SK-N-SH (cell line): Measurements from ENCODE around the gene RAB8B. TPM values are rescaled to one million over a fixed set of nuclear protein-coding genes. Genes with fewer than 3 reads are reported as not detected.

Experiments
- CTCF ChIA-PET: fragments of 300-600, 350-600 bp; formaldehyde crosslinking; extraction: SDS; loops from one replicate; lab custom pipeline; 2021; lab: Yijun Ruan, JAX
- POLR2A ChIA-PET: fragments of 350-600 bp; sonication (Branson Sonifier 250); formaldehyde crosslinking; extraction: SDS; loops from one replicate; lab custom pipeline; 2020; ENCODE audit warnings: antibody characterized with exemption, inconsistent platforms; lab: Yijun Ruan, JAX
- DNase-seq: peaks from one replicate; pipeline ENCODE4 v3.0.0; 2012
- H2AFZ ChIP-seq: fragments of 200-600 bp; sonication (generic); 2 replicates; pipeline ENCODE4 v1.8.1; 2016; ENCODE audit warnings: antibody characterized with exemption, mild to moderate bottlenecking, low read depth
- H3F3A ChIP-seq: fragments of 200-600 bp; sonication (generic); replicated peaks from 2 replicates; pipeline ENCODE3; 2016; ENCODE audit warnings: antibody characterized with exemption, mild to moderate bottlenecking; ENCODE audit not compliant: insufficient read depth
- H3K27ac ChIP-seq, 2 experiments: fragments of 200-500 bp in 1 of 2; fragments of 200-600 bp in 1 of 2; sonication (Bioruptor generic) in 1 of 2; sonication (generic), shearing (Covaris generic) in 1 of 2; 2 replicates each; pipeline versions ENCODE4 v1.5.1 to v1.6.1; 2014 to 2016; ENCODE audit warnings: low read depth in 2 of 2, inconsistent platforms in 1 of 2, low read length in 1 of 2, mild to moderate bottlenecking in 1 of 2, mixed read lengths in 1 of 2
- H3K27me3 ChIP-seq: fragments of 200-600 bp; sonication (generic), shearing (Covaris generic); 2 replicates; pipeline ENCODE4 v1.6.1; 2016; ENCODE audit warnings: mixed run types; ENCODE audit not compliant: insufficient read depth
- H3K36me3 ChIP-seq, 2 experiments: fragments of 200-500 bp in 1 of 2; fragments of 200-600 bp in 1 of 2; sonication (Bioruptor generic) in 1 of 2; sonication (generic) in 1 of 2; replicated peaks in 1 of 2; 2 replicates each; pipeline versions ENCODE3 to v1.5.1; 2014 to 2016; ENCODE audit warnings: low read length in 1 of 2, mild to moderate bottlenecking in 1 of 2; ENCODE audit not compliant: insufficient read depth in 2 of 2, control insufficient read depth in 1 of 2
- H3K4me1 ChIP-seq, 2 experiments: fragments of 200-500 bp in 1 of 2; fragments of 200-600 bp in 1 of 2; sonication (Bioruptor generic) in 1 of 2; sonication (generic), shearing (Covaris generic) in 1 of 2; 2 replicates each; pipeline versions ENCODE4 v1.5.1 to v1.6.1; 2014 to 2016; ENCODE audit warnings: low read depth in 1 of 2, low read length in 1 of 2, mixed run types in 1 of 2; ENCODE audit not compliant: insufficient read depth in 2 of 2, control insufficient read depth in 1 of 2
- H3K4me2 ChIP-seq: fragments of 200-600 bp; sonication (generic), shearing (Covaris generic); 2 replicates; pipeline ENCODE4 v1.6.1; 2017; ENCODE audit warnings: mixed run types
- H3K4me3 ChIP-seq, 2 experiments: fragments of 200-500 bp in 1 of 2; fragments of 200-600 bp in 1 of 2; sonication (Bioruptor generic) in 1 of 2; sonication (generic), shearing (Covaris generic) in 1 of 2; 2 replicates each; pipeline versions ENCODE4 v1.5.1 to v1.8.1; 2014 to 2016; ENCODE audit warnings: low read depth in 2 of 2, inconsistent platforms in 1 of 2, low read length in 1 of 2, mild to moderate bottlenecking in 1 of 2, mixed read lengths in 1 of 2, moderate library complexity in 1 of 2
- H3K79me2 ChIP-seq: fragments of 200-600 bp; sonication (generic); 2 replicates; pipeline ENCODE4 v1.8.1; 2017; ENCODE audit warnings: mild to moderate bottlenecking; ENCODE audit not compliant: insufficient read depth
- H3K9ac ChIP-seq: fragments of 200-600 bp; sonication (generic); 2 replicates; pipeline ENCODE4 v1.6.1; 2017; ENCODE audit warnings: mixed run types
- H3K9me2 ChIP-seq: fragments of 200-600 bp; sonication (generic); 2 replicates; pipeline ENCODE4 v1.6.1; 2017; ENCODE audit warnings: mixed run types
- H3K9me3 ChIP-seq: fragments of 200-600 bp; sonication (generic); 2 replicates; pipeline ENCODE4 v1.6.1; 2017; ENCODE audit warnings: mixed run types, mild to moderate bottlenecking, moderate library complexity
- H4K20me1 ChIP-seq: fragments of 200-600 bp; sonication (generic); 2 replicates; pipeline ENCODE4 v1.6.1; 2017; ENCODE audit warnings: mild to moderate bottlenecking, mixed run types; ENCODE audit not compliant: insufficient read depth
- CHD2 ChIP-seq: fragments of 150-350 bp; IDR thresholded peaks from 2 replicates; pipeline ENCODE4 v1.6.1; 2018; ENCODE audit warnings: low read length; ENCODE audit not compliant: partially characterized antibody
- EZH2phosphoT487 ChIP-seq: fragments of 200-600 bp; sonication (generic); IDR thresholded peaks from 2 replicates; pipeline ENCODE4 v1.6.1; 2017; ENCODE audit warnings: low read depth, mixed run types, mild to moderate bottlenecking, antibody characterized with exemption, moderate library complexity, borderline replicate concordance
- GABPA ChIP-seq: IDR thresholded peaks from 2 replicates; pipeline ENCODE4 v1.4.0; 2012; ENCODE audit warnings: low read depth, mild to moderate bottlenecking
- GATA2 ChIP-seq: sonication (generic); formaldehyde crosslinking; IDR thresholded peaks from 2 replicates; pipeline ENCODE4 v1.5.0; 2020; ENCODE audit warnings: mild to moderate bottlenecking, missing genetic modification reagents
- JUND ChIP-seq: IDR thresholded peaks from 2 replicates; pipeline ENCODE4 v1.4.0; 2012
- MAX ChIP-seq: IDR thresholded peaks from 2 replicates; pipeline ENCODE4 v1.4.0; 2012; ENCODE audit warnings: low read depth
- MEF2A ChIP-seq: IDR thresholded peaks from 2 replicates; pipeline ENCODE4 v1.4.0; 2012; ENCODE audit warnings: low read depth, borderline replicate concordance
- MXI1 ChIP-seq: IDR thresholded peaks from 2 replicates; pipeline ENCODE4 v1.6.1; 2012; ENCODE audit warnings: mild to moderate bottlenecking, low read depth, low read length, improper control_type of control experiment
- POLR2AphosphoS5 ChIP-seq: IDR thresholded peaks from 2 replicates; pipeline ENCODE4 v1.6.1; 2012; ENCODE audit warnings: low read depth, low read length
- RFX5 ChIP-seq: IDR thresholded peaks from 2 replicates; pipeline ENCODE4 v1.6.1; 2012; ENCODE audit warnings: mild to moderate bottlenecking, improper control_type of control experiment, low read length
- RXRA ChIP-seq: IDR thresholded peaks from 2 replicates; pipeline ENCODE4 v1.4.0; 2012; ENCODE audit warnings: low read depth, mild to moderate bottlenecking, borderline replicate concordance
- SMC3 ChIP-seq: IDR thresholded peaks from 2 replicates; pipeline ENCODE4 v1.6.1; 2012; ENCODE audit warnings: low read depth, low read length, improper control_type of control experiment
- TAF1 ChIP-seq: IDR thresholded peaks from 2 replicates; pipeline ENCODE4 v1.6.1; 2012; ENCODE audit warnings: low read depth, mild to moderate bottlenecking, low read length, moderate library complexity, borderline replicate concordance
- TEAD4 ChIP-seq: IDR thresholded peaks from 2 replicates; pipeline ENCODE4 v1.4.0; 2012; ENCODE audit warnings: mild to moderate bottlenecking, borderline replicate concordance; ENCODE audit not compliant: insufficient read depth
- YY1 ChIP-seq: IDR thresholded peaks from 2 replicates; pipeline ENCODE4 v1.4.0; 2012; ENCODE audit warnings: low read depth, mild to moderate bottlenecking
- ZBTB33 ChIP-seq: IDR thresholded peaks from 2 replicates; pipeline ENCODE4 v1.4.0; 2012; ENCODE audit warnings: low read depth, borderline replicate concordance
- WGBS: methylation state at CpG from one replicate; pipeline ENCODE4 v1.1.6; 2017; ENCODE audit warnings: low lambda C conversion rate; 5-methylcytosine and 5-hydroxymethylcytosine counted together
- polyA plus RNA-seq, 3 experiments: library from polyadenylated mRNA; depleted of rRNA; stranded (reverse); fragments of >200 nt; gene quantifications; 2 replicates each; pipeline ENCODE4 v1.2.3, GENCODE V29; 2012
- TF ChIP-seq, protein P1 (sequence below): fragments of 150-350 bp; IDR thresholded peaks from 2 replicates; pipeline ENCODE4 v1.6.1; 2016; ENCODE audit warnings: mild to moderate bottlenecking, low read depth, low read length
- TF ChIP-seq, protein P2 (sequence below): fragments of 200-600 bp; sonication (generic); IDR thresholded peaks from 2 replicates; pipeline ENCODE4 v1.6.1; 2017; ENCODE audit warnings: antibody characterized with exemption, mild to moderate bottlenecking, moderate library complexity

RAB8B gene
- polyA plus RNA-seq, 1 of the 3 experiments (the other 2 are of a cell fraction), result 5.4 TPM

- Histone ChIP-seq H3K9ac (peak within 1 kb of the TSS; percentile 95), H3F3A (peaks cover 11% of the 10 kb centered on the region), H3K36me3 (peaks cover 8 to 29% of the 10 kb centered on the region in 2 experiments), H3K4me1 (peaks cover 4 to 9% of the 10 kb centered on the region in 2 experiments; a peak in 3 of 4 replicates), H2AFZ (peak within 1 kb of the TSS; percentile 88), H3K4me2 (peak within 1 kb of the TSS; percentile 97), H3K79me2 (peaks cover 5% of the 10 kb centered on the region; the same call in 1 of the 2 replicates), H4K20me1 (no peaks in the 10 kb centered on the region), H3K4me3 (peak within 1 kb of the TSS; percentile 74 to 79), H3K27me3 (no peaks in the 10 kb centered on the region), H3K9me2 (no peaks in the 10 kb centered on the region), H3K9me3 (no peaks in the 10 kb centered on the region), H3K27ac (peak within 1 kb of the TSS; percentile 77 to 81)
- DNase-seq, result peak; percentile 96
- ChIA-PET POLR2A (interaction anchor here (0.6 to 1.4 kb wide), 6 partner anchors 10 to 1769 kb away, joined by 3 to 9 read pairs (median 4); partner anchors contain the start of genes RAB8B and RPS27L), CTCF (interaction anchor here (1.0 to 2.7 kb wide), 7 partner anchors 8 to 229 kb away, joined by 3 to 8 read pairs (median 3); no protein-coding TSS in a partner anchor)
- TF ChIP-seq TAF1 (peak; percentile 58), POLR2AphosphoS5 (peak; percentile 56; the same call in 1 of the 2 replicates), MAX (peak; percentile 74; the same call in 1 of the 2 replicates), SMC3 (peak; percentile 7; the same call in 1 of the 2 replicates), GABPA (no peak), GATA2 (CRISPR knock-in tag) (0 out of 2 replicates have a peak, but pooled peaks have one; percentile 14)
- 2% methylated on average over 62 of the region's 102 CpGs for WGBS
Measured at GRCh38 chr15:63277038-63277892, 87.9 kb downstream of the RAB8B start, which contains the start of gene APH1B. Gene APH1B, plus strand, starts transcription at chr15:63277605. Its CDS starts 19 bp downstream, at chr15:63277624.

DNA sequence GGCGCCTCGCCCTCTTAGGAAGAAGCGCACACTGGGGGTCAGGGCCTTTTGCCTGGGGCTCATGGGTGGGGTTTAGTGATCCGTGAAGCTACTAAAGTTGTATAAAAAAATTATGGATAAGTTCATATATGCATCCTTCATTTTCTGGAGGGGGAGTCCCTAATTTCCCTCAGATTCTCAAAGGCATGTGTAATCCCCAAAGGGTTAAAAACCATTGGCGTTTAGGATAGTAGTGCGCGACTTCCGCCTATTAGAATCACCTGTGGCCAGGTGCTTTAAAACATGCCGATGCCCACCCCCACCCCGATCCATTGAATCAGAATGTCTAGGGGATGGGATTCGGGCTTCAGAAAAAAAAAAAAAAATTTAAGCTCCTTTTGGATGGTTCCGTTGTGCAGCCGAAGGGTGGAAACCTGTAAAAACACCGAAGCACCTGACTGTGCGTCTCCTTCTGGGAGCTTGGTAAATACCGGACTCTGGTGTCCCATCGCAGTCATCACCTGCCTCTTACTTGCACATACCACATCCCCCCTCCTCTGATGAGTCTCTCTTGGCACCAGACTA lies 88.6 kb downstream of the RAB8B start:
- Histone ChIP-seq H4K20me1 (no peaks in the 10 kb centered on the region), H3K4me2 (peak overlapping the region; percentile 97), H2AFZ (peak overlapping the region; percentile 88), H3K27me3 (no peaks in the 10 kb centered on the region), H3K9ac (peak overlapping the region; percentile 95), H3K4me1 (peaks cover 4 to 9% of the 10 kb centered on the region in 2 experiments; a peak in 3 of 4 replicates), H3F3A (peaks cover 14% of the 10 kb centered on the region), H3K9me3 (no peaks in the 10 kb centered on the region), H3K36me3 (peaks cover 8 to 36% of the 10 kb centered on the region in 2 experiments), H3K79me2 (peaks cover 5% of the 10 kb centered on the region; the same call in 1 of the 2 replicates), H3K9me2 (no peaks in the 10 kb centered on the region), H3K4me3 (peak overlapping the region; percentile 74 to 79), H3K27ac (peak overlapping the region; percentile 36 to 49; a peak in 3 of 4 replicates)
- WGBS, result 66% methylated on average over 17 of the region's 17 CpGs
- CTCF ChIA-PET, result interaction anchor here (0.6 to 2.7 kb wide), 6 partner anchors 9 to 1654 kb away, joined by 3 to 8 read pairs (median 4); no protein-coding TSS in a partner anchor
- DNase-seq, result no peak
- POLR2A ChIA-PET, result no interaction called here
- no peak for TF ChIP-seq YY1
- no peak for TF ChIP-seq RFX5
- TF ChIP-seq, protein P1, sequence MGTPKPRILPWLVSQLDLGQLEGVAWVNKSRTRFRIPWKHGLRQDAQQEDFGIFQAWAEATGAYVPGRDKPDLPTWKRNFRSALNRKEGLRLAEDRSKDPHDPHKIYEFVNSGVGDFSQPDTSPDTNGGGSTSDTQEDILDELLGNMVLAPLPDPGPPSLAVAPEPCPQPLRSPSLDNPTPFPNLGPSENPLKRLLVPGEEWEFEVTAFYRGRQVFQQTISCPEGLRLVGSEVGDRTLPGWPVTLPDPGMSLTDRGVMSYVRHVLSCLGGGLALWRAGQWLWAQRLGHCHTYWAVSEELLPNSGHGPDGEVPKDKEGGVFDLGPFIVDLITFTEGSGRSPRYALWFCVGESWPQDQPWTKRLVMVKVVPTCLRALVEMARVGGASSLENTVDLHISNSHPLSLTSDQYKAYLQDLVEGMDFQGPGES, result no peak
- no peak for TF ChIP-seq CHD2
- TF ChIP-seq, protein P2, sequence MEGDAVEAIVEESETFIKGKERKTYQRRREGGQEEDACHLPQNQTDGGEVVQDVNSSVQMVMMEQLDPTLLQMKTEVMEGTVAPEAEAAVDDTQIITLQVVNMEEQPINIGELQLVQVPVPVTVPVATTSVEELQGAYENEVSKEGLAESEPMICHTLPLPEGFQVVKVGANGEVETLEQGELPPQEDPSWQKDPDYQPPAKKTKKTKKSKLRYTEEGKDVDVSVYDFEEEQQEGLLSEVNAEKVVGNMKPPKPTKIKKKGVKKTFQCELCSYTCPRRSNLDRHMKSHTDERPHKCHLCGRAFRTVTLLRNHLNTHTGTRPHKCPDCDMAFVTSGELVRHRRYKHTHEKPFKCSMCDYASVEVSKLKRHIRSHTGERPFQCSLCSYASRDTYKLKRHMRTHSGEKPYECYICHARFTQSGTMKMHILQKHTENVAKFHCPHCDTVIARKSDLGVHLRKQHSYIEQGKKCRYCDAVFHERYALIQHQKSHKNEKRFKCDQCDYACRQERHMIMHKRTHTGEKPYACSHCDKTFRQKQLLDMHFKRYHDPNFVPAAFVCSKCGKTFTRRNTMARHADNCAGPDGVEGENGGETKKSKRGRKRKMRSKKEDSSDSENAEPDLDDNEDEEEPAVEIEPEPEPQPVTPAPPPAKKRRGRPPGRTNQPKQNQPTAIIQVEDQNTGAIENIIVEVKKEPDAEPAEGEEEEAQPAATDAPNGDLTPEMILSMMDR, result no peak
- no peak for TF ChIP-seq EZH2phosphoT487
- TF ChIP-seq GABPA, result no peak
- TF ChIP-seq MEF2A, result no peak
- no peak for TF ChIP-seq JUND
- no peak for TF ChIP-seq TEAD4
- TF ChIP-seq ZBTB33, result no peak
- TF ChIP-seq MXI1, result no peak
- TF ChIP-seq RXRA, result no peak
